Activated CD8-positive, alpha-beta memory T cell treated with anti-CD3 and anti-CD28 coated beads, Interleukin-2, amount 50 U/mL, for 48 hours (primary cell): ENCODE measurements around the gene CS.
A peak's percentile ranks its signal among the peaks of the same experiment; 100 is the strongest.

Experiments used
- DNase-seq: peaks from one replicate; pipeline ENCODE4 v3.0.0-alpha.2; 2020

CS gene

GRCh38 chr12:56242986-56243385 lies 57.1 kb downstream of the CS start:
- no peak for DNase-seq

DNA sequence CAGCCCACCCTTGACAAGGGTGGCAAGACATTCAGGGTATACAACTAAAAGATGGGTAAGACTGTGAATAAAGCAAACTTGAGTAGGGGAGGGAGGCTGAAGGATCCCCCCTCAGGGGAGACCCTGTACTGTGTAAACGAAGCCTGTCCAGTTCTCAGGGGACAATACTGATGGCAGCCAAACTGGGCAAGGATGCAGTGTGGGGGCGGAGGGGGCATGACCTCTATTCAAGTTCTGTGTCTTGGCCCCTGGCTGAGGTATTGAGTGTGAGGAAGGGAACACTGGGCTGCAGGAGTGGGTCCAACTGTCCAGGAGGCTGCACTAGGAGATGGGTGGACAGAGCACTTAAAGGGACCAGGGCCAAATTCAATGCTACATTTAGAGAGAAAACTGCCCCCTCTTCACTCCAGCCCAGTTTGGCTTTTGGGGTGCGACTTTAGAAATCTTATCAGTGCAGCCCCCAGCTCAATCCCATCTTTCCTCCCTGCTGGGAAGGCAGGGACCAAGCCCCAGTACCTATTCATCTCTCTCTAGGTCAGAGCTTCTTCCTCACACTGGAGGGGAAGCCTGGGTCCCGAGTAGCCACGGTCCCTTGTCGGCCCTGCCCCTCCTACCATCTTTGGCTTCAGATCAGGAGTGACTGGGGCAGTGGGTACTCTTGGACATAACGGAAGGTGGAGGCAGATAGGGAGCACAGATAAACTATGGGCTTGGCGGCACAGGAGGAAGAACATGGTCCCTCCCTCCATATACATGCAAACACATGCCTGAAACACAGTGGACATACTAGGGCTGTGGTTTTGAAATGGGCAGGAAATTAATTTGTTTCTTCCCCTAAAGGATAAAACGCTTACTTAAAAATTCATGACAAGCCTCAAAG lies 58.5 kb downstream of the CS start:
- DNase-seq: no peak

DNA sequence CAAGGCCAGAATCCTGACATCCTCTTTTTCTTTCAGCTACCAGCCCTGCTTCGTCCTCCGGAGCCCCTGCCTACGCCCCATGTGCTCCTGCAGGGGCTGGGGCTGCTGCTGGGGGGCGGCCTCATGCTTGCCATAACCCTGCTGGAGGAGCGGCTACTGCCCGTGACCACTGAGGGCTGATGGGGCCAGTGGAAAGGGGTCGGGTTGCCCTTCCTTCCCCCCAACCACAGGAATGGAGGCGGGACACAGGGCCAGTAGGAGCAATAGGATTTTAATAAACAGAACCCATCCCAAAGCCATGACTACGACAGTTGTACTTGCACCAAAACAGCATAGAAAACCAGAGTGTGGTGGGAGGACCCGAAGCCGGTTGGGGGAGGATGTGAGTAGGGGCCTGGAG lies 62.6 kb downstream of the CS start:
- no peak for DNase-seq

DNA sequence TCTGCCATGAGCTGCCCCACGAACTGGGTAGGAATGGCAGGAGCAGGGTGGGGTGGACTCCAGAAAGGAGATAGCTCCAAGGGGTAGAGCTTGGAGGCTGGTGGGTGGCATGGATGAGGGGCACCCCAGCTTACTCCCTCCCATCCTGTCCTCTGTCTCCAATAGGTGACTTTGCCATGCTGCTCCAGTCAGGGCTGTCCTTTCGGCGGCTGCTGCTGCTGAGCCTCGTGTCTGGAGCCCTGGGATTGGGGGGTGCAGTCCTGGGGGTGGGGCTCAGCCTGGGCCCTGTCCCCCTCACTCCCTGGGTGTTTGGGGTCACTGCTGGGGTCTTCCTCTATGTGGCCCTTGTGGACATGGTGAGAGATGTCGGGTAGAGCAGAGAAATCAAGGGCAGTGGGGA lies 63.1 kb downstream of the CS start:
- no peak for DNase-seq

- DNase-seq: no peak
These were observed 64.0 kb downstream of the CS start for GRCh38 chr12:56236091-56236490.

DNA sequence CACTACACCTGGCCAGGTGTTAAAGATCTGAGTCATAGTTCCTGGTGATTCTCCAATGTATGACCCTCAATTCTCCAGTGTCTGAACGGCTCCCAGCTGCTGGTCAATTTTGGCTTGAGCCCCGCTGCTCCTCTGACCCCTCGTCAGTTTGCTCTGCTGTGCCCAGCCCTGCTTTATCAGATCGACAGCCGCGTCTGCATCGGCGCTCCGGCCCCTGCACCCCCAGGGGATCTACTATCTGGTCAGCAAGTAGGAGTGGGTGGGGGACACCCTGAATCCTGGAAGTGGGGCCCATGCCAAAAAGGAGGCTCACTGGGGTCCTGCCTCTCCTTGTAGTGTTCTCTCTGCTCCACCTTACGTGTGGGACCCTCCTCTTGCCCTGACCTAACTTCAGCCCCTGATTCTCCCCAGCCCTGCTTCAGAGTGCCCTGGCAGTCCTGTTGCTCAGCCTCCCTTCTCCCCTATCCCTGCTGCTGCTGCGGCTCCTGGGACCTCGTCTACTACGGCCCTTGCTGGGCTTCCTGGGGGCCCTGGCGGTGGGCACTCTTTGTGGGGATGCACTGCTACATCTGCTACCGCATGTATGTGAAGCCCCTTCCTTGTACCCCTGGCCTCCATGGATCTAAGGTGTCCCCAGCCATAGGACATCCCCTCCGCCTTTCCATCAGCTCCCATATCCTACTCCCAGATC lies 65.2 kb downstream of the CS start:
- DNase-seq: no peak

DNA sequence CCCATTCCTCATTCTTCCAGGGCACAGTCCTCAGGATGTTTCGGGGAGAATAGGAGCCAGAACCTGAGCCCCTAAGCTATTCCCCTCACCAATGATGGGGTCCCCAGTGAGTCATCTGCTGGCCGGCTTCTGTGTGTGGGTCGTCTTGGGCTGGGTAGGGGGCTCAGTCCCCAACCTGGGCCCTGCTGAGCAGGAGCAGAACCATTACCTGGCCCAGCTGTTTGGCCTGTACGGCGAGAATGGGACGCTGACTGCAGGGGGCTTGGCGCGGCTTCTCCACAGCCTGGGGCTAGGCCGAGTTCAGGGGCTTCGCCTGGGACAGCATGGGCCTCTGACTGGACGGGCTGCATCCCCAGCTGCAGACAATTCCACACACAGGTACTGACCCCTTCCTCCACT lies 68.9 kb downstream of the CS start:
- DNase-seq: no peak

DNA sequence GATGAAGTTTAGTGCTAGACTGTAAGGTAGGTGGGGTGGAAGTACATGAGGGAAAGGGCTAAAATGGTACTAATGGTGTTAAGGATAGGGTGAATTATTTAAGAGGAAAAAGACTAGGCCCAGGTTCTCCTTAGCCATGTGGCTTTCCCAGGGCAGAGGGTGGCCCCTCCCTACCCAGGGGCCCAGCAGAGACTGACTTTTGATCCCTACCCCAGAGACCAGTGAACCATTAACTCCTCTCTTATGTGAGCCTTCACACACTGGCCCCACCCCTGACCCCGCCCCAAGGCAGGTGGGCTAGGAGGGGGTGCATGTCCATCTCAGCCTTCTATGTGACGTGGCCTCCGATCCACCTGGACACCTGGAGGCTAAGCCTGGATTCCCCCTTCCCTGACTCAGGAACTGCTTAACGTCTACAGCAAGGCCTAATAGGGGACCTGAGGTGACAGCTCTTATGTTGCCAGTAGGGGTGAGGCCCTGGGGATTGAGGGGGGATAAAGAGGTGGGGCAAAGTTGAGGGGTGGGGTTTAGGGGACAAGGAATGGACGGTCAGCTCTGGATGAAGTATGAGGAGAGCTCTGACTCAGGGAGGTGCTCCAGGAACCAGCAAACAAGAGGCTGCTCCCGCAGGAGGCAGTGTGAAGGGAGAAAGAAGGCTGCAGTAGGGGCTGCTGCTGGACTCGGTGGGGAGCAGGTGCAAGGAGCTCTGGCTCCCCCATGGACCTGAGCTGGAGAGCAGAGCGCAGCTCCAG lies 69.5 kb downstream of the CS start:
- DNase-seq: no peak

- no peak for DNase-seq
These were observed 70.2 kb downstream of the CS start, which contains the start of gene SLC39A5 for GRCh38 chr12:56229916-56230431. Gene SLC39A5 (plus strand): TSS chr12:56230051. CDS start chr12:56231275, 1,224 bp downstream.

DNA sequence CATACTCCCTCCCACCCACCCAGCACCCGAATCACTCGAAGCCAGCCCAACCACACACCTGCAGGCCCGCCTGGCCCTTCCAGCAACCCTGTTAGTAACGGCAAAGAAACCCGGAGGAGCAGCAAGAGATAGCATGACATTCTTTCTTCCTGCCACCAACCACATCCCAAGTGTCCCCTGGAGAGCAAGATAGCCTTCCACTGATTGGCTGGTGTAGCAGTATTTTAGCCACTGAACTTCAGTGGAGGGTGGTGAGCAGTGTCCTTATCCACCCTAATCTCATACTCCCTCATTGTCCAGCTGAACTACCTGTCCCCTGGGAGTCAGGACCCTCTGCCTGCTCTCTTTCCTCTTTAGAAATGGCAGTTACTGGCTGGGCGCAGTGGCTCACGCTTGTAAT lies 71.0 kb downstream of the CS start:
- DNase-seq: no peak

GRCh38 chr12:56224954-56225353 lies 75.2 kb downstream of the CS start:
- DNase-seq: no peak

- peak; percentile 97 for DNase-seq
These were observed 75.9 kb downstream of the CS start, which contains the start of gene NABP2 for GRCh38 chr12:56224102-56224701. Gene NABP2 (plus strand): TSS chr12:56224342. CDS start chr12:56224857, 515 bp downstream.

GRCh38 chr12:56223571-56224101 lies 76.5 kb downstream of the CS start:
- no peak for DNase-seq

- no peak for DNase-seq
These were observed 77.6 kb downstream of the CS start for GRCh38 chr12:56222531-56222895.

DNA sequence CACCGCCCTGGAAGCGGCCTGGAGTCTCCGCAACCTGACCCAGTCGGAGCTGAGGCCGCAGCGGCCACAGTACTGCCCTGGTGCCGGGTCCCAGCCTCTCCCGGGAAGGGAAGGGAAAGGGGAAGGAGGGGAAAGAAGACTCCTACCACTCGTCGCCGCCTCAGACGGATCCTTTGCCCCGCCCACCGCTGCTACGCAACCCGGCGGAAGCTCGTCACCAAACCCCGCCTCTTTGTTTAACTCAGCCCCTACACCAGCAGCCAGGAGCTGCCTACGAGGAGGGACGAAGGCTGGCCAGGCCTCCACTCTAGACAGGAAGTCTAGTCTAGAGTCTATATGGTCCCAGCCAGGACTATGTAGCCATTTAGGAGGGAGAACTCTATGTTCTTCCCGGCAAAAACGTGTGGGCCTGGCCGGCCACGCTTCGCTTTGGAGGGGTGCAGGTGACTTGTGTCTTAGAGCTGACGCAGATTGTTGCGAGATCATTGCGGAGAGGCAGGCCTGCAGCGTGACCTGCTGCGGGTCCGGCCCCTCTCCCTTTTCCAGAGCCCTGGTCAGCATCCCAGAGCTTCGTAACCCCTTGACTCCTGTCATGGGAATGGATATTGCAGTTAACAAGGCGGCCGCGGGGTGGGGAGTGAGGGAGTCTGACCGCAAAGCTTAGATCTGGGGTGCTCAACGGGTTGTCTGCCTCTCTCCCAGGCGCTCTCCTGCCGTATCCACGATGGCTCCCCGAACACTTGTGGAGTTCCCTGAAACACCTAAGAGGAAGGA lies 78.2 kb downstream of the CS start, which contains the start of gene RNF41:
TSS of gene RNF41 (minus strand) at position 166 of the 774 bp plus-strand sequence. CDS start 7,875 bp downstream, outside the sequence.
- peak; percentile 95 for DNase-seq
